Putamen (tissue), 1 donor: ENCODE results near the gene PFDN2.

ENCODE experiments used
- DNase-seq: peaks from one replicate; pipeline ENCODE4 v3.0.0-alpha.2; 2016; ENCODE audit warnings: low spot score

PFDN2 gene

DNA sequence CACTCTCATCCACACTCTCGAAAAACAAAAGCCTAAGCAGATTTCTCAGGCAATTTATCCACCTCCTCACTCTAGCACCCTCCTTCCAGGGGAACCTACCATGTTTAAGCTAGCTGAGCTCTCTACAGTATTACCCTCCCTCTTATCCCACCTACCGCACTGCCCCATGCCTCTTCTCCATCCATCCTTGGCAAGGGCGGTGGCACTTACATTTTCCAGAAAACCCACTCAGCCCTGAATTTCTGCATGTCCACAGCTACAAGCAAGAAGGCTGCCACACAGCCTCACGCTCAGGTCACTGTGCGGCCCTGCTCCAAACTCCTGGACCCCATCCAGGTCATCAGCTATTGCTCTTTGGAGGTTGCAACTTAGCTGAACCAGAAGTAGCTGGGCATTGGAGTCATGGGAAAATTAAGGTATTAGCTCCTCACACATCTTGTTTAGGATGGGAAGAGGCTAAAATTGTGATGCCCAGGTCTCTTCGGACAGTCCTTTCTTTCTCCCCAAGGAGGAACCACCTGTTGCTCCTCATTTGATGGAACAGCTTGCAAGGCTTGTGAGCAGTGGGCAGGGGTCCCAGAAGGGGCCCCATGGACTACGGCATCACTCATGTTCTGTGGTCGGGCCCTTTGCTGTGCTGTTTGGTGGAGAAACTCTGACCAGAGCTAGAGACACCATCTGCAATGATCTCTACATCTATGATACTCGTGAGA is 18.6 kb downstream of the PFDN2 start:
- DNase-seq = no peak

DNA sequence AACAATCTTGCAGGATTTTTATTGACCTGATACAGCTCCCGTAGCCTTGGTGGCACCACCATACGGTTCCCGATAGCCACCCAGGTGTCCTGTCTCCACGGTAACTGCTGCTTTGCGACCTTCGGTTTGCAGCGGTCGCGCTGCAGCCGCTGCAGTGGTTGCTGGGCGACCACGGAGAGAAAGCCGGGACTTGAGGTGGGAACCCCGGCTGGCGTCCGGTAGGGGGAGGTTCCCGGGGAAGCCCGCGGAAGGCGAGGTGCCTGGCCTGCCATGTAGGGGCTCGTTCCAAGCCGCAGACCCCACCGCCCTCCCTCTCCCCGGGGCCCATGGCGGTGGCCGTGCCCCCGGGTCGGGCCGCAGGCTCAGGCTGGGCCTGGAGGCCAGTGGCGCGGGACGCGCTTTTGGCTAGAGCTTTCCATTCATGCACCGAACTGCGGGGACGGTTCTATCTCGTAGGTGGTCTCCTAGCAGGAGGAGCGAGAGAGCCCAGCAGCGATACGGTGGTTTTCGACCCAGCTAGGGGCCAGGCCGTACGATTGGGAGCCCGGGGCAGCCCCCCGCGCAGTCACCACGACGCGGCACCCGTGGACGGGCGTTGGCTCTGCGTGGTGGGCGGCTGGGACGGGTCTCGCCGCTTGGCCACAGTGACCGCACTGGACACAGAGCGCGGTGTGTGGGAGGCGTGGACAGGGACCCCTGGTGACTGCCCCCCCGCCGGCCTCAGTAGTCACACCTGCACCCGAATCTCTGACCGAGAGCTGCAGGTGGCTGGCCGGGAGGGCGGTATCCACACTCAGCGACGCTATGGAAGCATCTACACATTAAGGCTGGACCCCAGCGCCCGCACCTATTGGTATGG is 19.4 kb downstream of the PFDN2 start, which contains the start of gene KLHDC9:
TSS of gene KLHDC9 (plus strand) at position 152 of the 859 bp plus-strand sequence. CDS start at position 327, 175 bp downstream.
- DNase-seq = peak; percentile 74

DNA sequence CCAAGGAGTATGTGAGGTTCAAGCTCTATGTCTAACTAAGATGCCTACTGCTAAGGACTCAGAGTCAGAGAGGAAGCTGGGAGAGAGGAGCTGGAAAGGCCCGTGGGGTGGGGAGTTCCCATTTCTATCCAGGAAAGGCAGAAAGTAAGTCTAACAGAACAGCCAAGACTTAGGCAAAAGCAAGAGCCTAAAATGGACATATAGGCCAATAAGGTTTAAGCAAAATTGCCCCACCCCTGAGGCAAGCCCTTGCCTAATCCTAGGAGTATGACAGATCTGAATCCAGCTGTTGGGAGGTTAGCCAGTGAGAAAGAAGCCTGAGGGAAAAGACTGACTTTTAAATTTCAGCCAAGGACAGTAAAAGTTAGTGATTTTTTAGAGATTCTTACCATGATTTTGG is 21.3 kb downstream of the PFDN2 start:
- no peak for DNase-seq

DNA sequence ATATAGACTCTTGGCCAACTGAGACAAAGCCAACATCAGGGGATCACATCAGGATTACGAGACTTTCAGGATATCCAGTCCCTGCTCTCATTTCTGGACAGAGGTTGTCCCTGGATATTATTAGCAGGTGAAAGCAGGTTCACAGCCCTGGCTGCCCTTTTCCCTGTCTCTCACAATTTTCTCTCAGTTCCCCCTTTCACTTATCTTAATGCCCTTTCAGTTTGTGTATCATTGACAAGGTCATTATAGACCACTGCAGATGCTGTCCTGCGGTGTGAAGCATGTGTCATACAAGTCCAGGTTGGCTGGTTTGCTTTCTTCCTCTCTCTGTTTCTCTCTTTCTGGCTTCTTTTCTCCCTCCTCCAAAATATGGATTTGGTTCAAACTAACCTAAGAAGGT is 21.8 kb downstream of the PFDN2 start:
- no peak for DNase-seq

DNA sequence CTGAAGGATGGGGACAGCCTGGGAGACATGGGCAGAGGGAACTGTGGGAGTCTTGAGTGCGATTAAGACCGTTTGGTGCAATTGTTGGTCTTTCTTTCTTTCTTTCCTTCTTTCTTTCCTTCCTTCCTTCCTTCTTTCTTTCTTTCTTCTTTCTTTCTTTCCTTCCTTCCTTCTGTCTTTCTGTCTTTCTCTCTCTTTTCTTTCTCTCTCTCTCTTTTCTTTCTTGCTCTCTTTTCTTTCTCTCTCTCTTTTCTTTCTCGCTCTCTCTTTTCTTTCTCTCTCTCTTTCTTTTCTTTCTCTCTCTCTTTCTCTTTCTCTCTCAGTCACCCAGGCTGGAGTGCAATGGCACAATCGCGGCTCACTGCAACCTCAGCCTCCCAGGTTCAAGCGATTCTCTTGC is 22.6 kb downstream of the PFDN2 start:
- no peak for DNase-seq

DNA sequence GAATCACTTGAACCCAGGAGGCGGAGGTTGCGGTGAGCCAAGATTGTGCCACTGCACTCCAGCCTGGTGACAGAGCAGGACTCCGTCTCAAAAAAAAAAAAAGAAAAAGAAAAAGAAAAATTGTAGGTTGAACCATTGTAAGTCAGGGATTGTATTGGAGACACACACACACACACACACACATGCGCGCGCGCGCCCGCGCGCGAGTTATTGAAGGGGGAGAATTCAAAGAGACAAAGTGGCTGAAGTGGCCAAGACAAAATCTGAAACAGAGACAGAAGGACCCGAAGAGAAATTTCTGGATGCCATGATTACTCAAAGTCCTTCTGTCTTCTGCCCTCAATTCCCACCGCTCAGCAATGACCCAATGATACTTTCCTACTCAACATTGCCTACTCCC is 23.4 kb downstream of the PFDN2 start:
- DNase-seq = no peak

DNA sequence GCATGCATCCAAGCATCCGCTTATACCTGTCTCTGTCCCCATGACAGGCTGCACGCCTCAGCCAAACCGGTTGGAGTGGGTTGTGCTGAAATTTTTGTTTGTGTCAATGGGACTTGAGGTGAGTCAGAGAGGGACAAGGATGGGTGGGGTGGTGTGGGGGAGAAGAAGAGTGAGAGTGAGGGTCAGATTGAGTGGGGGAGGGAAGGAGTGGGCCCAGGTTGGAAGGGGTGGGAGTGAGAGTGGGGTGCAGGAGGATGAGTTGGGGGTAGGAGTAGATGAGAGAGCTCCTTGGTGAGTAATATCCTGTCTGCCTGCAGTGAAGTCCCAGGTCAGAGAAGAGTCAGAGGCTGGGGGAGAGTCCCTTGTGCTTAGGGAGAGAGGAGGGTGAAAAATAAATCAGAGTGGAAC is 25.2 kb downstream of the PFDN2 start:
- DNase-seq = no peak

DNA sequence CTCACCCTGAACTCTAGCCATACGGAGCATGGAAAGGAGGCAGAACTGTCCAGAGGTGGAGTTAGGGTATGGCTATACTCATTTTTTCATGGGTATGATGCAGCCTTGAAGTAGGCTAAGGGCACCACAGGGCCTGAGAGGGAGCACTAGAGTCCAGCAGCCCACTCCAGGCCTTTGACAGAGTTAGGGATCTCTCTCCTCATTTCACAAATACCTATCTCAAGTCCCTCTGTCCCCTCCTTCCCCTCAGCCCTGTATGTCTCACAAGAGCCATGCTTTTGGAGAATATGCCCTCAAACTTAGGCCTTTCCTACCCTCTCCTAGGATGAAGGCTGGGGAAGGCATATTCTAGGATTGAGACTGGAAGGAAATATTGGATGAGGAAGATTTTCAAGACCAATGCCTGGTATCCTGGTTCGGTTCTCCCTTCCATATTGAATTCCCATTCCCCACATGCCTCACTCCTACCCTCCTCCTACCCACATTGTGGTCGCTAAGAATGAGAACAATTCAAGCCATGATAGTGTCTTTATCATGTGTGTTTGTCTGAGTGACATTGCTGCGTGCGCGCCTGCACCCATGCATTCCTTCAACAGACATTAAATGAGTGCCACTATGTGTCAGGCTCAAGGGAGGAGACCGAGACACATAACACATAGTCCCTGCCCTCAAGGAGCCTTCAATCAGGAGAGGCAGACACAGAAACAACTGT is 25.9 kb downstream of the PFDN2 start:
- no peak for DNase-seq

DNA sequence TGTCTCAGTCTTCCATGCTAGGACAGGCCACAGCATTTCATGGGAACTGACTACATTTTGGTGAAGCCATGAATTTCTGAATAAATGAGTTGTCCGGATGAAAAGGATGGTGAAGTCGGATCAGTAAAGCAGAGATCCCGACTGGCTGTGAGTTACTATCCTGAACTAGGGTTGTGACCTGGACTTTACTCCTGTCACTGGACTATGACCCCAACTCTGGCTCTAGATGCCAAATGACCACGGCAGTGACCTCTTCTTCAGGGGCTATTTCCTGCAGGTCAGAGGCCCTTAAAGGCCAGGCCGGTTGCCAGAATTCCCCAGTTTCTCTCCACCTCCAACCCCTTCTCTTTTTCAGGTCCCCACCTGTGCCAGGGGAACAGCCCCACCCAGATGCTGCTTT is 26.7 kb downstream of the PFDN2 start:
- no peak for DNase-seq

DNA sequence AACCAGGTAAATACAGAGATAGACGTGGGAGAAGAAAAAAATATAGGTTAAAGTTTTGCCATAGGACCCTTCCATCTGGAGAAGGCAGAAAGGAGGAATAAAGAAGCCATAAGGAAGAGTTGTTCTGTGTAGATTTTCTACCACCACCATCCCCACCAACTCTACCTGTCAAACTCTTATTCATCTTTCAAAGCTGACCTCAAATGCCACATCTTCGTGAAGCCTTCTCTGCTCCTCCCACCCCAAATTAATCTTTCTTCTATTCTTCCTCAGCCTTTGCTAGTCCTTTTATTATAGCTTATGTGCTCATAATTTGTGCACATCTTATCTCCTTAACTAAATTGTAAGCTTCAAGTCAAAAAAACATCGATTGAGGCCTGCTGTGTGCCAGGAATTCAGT is 27.2 kb downstream of the PFDN2 start:
- DNase-seq = no peak

DNA sequence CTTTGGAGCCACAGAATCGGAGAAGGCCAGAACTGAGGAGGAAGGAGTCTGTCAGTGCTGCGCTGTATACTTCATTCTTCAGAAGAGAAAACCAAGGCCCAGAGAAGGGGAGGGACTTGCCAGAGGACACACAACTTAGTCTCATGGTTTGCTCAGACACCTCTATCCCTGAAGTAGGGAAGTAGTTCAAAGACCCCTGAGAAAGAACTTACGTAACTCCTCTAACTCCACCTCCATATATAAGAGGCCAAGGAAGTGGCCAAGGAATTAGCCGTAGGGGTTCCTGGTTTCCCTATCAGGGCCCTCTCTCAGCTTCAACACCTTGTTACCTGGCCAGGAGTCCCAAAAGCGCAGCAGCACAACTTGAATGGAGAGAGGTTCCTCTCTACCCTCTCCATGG is 27.9 kb downstream of the PFDN2 start:
- DNase-seq = no peak

DNA sequence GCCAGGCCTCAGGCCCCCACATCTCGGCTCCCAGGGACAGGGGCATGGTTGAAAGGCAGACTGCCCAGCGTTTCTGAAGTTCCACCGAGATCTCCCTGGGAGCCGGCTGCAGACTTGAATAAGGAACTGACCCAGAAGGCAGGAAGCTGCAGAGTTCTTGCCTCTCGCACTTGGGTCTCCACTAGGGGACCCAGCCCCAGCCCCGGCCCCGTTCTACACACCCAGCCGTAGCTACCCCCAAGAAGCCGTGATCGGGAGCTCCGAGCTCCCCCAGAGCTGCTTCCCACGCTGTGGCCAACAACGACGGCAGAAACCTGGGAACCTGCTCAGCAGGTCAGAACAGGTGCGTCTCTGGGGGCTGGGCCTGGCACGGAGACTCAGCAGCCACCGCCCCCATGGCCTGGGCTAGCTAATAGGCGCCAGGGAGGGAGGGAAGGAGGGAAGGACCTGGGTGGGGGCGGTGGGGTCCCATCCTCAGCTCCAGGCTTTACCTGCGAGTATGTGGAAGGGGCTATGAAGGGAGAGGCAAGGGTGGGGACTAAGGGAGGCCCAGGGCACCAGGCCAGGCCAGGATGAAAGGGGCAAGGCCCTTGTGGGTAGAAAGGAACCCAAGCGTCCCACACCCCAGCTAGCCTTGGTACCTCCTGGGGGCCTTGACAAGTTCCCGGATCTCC is 28.4 kb downstream of the PFDN2 start, which contains the start of gene NECTIN4:
TSS of gene NECTIN4 (minus strand) at position 308 of the 674 bp plus-strand sequence. CDS start at position 46, 262 bp downstream.
- DNase-seq = no peak

DNA sequence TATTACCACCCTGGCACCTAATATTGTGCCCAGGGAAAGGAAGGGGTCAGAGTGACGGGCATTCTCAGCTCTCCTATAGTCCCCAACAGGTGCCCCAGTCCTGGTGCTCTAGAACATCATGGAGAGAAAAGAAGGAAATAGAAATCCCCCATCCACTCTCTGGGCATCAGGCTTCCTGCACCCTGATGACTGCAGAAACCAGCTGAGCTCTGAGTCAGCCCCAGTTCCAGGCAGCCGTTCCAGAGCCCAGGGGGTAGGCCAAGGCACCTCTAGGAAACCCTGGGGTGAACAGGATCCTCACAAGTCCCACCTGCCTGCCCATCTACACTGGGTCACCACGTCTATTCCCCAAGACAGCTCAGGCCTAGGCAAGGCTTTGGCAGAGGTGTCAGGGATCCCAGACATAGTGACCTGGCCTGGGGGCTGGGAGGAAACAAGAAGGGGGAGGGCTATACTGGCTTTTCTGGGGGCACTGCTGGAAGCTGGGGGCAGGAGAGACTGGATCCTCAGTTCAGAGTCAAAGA is 29.2 kb downstream of the PFDN2 start:
- no peak for DNase-seq

DNA sequence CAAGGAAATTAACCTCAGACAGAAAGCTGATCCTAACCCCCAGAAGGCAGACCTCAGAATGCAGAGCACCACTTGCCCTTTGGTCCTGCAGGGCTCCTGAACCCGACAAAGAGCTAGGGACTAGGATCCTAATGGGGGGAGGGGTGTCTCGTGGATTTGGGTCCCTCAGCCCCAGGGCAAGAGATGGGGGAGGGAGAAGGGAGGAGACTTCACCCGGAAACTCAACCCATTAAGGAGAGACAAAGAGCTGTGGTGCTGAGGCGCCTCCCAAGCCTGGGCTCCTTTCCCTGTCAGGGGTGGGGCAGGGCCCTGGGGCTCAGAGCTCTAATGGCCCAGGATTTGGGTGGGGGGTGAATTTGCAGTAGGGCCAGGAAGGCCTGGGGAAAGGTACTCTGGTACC is 31.4 kb downstream of the PFDN2 start:
- no peak for DNase-seq

DNA sequence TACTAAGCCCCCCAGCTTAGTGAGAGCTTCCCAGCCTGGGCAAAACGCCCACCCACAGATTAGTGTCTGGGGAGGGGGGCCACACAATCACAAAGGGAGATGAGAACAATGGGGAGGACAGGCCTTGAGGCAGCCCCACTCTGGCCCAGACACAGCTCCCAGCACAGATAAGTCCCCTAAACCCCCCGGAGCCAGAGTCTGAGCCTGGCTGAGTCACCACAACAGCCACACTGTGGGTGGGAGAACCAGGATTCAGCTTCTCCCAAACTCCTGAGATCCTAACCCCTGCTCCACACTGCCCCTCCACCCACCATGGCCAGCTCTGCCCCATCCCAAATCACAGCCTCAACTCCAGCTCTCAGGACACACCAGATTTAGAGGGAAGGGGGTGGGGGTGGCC is 32.7 kb downstream of the PFDN2 start:
- DNase-seq = no peak

DNA sequence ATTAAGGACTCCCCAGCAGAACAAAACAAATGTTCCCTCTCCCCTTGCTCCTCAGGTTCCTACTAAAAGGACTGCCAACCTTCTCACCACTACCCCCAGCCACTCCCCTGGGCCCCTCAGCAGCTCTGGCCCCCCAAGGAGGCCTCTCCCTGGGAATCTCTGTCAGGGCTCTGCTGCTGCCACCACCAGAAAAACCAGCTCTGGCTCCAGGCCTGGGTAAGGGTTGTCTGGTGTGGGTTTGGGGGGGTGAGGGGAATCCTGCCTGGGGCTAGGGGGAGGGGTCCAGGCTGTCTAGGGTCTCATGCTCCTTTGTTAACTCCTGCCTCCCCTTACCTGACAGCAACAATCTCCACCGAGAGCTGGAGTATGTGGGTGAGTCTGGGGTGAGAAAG is 33.2 kb downstream of the PFDN2 start:
- no peak for DNase-seq

DNA sequence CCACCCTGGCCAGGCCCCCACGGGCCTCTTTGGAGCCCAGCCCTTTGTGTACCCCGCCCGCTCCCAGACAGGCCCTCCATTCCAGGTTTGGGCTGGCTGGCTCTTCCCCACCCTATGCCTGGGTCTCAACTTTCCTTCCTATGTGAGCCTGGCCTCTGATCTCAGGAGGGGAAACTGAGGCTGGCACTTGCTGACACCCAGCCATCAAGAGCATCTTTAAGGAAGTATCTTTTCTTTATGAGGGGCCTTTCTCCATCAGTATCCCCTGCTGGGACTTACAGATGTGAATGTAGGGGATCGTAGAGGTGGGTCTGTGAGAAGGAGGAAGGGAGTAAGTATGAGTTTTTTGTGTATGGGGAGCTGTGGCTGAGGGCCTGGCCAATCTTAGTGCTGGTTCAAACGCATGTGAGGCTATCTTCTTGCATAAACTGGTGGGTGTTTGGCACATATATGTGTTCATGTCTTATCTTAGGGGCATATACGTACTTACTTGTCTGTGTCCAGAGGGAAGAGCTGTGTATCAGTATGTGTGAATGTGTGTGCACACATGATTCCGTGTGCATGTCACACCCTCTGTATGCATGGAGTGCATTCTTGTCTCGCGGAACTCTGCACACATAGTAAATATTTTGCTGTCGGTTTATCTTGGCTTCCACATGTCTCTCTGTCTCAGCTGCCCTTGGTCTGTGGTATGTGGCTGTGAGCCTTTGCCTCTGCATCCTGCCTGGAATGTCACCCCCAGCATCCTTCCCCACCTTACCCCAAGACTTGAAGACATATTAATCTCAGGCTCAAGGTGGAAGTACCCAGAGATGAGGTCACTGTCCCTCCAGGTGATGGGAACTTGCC is 33.9 kb downstream of the PFDN2 start:
- DNase-seq = no peak

DNA sequence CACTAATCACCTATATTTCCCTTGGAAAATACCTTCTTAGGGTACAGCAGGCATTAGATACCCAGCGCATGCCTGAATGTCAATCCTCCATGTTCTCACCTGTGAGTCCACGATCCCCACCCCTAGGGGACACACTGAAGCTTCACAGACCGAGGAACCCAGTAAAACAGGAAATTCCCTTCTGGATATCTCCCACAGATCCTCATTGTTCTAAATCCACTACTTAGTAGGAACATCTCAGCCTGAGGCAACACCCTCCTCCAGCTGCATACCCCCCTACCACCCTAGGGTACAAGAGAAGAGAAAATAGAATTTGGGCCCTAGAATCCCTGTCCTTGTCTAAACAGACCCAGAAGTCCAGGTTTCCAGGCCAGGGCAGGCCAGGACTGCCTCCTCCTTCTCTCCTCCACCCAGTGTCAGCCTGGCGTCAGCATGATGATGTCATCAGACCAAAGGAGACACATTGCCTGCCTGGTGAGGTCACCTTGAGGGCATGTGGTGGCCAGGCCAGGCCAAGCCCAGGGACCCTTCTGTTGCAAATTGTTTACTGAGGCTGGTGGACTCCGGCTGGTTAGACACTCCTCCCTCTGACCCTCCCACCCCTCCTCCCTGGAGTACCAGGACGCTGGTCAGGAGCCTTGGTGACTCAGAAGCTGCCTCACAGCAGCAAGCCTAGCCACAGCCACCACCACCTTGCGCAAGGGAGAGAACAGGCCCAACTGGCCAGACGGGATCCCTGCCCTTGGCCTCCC is 34.7 kb downstream of the PFDN2 start:
- DNase-seq = no peak

DNA sequence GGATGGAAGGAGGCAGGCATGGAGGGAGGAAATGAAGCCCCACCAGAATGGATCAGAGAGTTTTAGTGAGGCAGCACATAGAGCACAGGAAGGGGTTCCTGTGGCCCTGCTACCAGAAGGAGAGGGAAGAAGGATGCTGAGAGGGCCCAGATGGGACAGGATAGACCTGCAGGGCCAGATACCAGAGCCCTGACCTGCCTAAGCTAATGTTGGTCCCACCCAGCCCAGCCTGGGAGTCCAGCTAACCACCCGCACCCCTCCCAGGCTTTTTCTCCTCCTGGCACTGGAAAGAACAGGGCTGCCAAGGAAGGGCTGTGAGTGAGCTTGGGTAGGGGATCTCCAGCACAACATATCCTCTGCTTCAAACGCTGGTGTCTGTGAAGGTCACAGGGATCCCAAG is 35.4 kb downstream of the PFDN2 start:
- DNase-seq = no peak

DNA sequence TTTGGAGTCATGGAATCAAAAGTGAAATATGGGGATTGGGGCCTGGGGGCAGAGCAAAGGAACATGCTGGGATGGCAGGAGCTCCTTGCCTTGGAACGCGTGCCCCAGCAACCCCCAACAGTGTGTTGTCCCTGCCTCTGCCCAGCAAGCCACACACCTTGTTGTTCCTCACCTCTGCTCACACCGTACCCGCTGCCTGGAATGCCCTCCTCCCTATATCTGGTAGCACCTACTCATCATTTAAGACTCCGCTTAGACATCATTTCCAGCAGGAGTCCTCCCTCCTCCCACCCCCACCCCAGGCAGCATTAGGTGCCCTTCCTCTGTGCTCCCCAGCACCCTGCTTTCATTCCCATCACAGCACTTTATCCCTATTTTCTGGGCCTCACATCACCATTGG is 36.3 kb downstream of the PFDN2 start:
- no peak for DNase-seq
